Measurements from ENCODE around the gene FOXL2.
A peak's percentile ranks its signal among the peaks of the same experiment; 100 is the strongest.
"Not testable (repeated sequence)": the region's sequence is repeated elsewhere in the genome, so short reads cannot be mapped to it uniquely, and the experiment has no call there.

FOXL2 gene

DNA sequence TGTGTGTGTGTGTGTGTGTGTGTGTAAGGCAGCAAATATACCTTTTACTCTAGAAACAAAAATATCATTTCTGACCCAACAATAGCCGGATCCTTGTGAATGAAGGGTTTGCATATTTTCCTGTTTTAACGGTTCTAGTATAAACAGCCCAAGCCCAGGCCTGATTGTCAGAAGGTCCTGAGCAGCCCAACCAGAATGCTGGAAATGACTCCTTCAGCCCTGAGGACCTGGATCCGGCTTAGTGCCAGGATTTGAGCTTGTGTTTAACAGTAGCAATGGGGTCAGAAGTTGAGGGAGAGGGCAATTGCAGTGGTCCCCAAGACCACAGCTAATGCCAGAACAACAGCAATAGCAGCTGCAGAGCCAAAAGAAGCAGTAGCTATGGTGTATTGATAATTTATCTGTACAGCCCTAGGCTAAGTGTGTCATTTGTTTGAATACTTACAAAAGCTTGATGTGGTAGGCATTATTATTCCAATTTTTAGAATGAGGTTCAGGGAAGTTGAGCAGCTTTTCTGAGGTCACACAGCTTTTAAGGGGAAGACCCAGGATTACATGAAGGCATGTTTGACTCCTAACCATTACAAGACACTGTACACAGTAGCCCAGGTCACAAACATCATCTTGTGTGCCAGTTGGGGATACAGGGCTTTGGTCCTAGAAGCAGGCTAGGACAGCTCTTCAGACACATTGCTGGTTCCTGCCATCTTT, 12.8 kb downstream of the FOXL2 start:
- Histone ChIP-seq H3K27ac (ENCODE audit: poor library complexity, severe bottlenecking) (no peak overlapping the region), H3K36me3 (ENCODE audit: low read depth) (no peaks in the 10 kb centered on the region), H3K27me3 (ENCODE audit: insufficient read depth, poor library complexity, severe bottlenecking) (peaks cover 41% of the 10 kb centered on the region), H3K4me1 (ENCODE audit: insufficient read depth, poor library complexity, severe bottlenecking) (no peaks in the 10 kb centered on the region), H3K9me3 (ENCODE audit: severe bottlenecking) (no peaks in the 10 kb centered on the region), H3K4me3 (ENCODE audit: severe bottlenecking) (no peak overlapping the region)
- ATAC-seq (ENCODE audit: low read depth) (no peak), DNase-seq (ENCODE audit: low spot score) (no peak)
- TF ChIP-seq, protein P1, sequence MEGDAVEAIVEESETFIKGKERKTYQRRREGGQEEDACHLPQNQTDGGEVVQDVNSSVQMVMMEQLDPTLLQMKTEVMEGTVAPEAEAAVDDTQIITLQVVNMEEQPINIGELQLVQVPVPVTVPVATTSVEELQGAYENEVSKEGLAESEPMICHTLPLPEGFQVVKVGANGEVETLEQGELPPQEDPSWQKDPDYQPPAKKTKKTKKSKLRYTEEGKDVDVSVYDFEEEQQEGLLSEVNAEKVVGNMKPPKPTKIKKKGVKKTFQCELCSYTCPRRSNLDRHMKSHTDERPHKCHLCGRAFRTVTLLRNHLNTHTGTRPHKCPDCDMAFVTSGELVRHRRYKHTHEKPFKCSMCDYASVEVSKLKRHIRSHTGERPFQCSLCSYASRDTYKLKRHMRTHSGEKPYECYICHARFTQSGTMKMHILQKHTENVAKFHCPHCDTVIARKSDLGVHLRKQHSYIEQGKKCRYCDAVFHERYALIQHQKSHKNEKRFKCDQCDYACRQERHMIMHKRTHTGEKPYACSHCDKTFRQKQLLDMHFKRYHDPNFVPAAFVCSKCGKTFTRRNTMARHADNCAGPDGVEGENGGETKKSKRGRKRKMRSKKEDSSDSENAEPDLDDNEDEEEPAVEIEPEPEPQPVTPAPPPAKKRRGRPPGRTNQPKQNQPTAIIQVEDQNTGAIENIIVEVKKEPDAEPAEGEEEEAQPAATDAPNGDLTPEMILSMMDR (IDR thresholded peaks at IDR 0.05; ENCODE audit: poor library complexity, severe bottlenecking), result no peak

DNA sequence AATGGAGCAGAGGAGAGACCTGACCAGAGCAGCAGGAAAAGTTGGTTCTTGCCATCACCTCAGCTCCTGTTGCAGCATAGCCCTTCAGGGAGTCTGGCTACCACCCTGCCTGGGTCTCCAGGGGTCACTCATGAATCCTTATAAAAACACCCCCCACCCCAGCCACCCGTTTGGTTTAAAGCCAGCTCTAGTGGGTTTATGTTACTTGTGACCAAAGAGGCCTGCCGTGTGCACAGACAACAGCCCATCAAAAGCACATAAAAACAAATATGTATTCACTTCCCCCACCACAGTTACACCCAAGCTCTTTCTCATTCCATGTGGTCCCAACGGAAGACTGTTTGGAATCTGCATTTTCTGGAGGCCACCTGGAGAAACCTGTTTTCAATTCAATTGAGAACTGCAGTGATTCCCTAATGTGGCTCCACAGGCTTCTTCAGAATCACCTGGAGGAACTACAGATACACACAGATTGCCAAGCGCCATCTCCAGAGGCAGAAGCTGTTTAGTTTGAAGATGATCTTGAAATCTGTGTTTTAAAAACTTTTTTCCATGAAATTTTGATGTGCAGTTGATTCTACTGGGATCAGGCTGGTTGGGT, 13.8 kb downstream of the FOXL2 start:
- H3K4me3 ChIP-seq (ENCODE audit: severe bottlenecking), result no peak overlapping the region
- TF ChIP-seq, protein P1 (IDR thresholded peaks at IDR 0.05; ENCODE audit: poor library complexity, severe bottlenecking), result no peak
- no peak for ATAC-seq (ENCODE audit: low read depth)

DNA sequence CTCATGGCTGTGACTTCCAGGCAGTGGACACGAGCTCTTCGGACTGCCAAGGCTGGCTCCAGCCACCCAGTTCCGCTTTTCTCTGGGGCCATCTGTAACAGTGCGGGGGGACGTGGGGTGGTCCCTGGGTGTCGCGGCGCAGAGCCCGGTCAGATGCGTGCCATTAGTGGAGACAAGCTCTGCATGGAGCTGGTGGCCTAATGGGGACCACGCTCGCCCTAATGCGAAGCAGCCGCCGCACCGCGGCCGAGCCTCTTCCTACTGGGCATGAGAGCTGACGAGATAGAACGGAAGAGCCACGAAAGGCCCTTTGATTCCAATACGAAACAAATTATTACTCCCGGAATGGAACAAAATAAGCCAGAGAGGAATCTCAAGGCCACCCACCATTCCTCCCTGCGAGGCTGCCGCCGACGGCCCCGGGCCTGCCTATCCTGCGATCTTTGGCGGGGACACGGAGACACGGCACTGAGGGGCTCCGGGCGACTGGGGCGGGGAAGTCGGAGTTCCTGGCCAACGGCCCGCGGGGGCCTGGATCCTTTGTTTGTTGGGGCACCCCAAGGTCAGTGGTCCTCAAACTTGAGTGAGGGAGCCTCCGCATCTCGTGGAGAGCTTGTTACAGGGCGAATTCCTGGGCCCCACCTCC, 18.1 kb downstream of the FOXL2 start:
- H3K9me3 ChIP-seq (ENCODE audit: severe bottlenecking), result no peaks in the 10 kb centered on the region
- TF ChIP-seq, protein P1 (IDR thresholded peaks at IDR 0.05; ENCODE audit: poor library complexity, severe bottlenecking), result no peak
- no peaks in the 10 kb centered on the region for H3K27me3 ChIP-seq (ENCODE audit: insufficient read depth, poor library complexity, severe bottlenecking)
- ATAC-seq (ENCODE audit: low read depth) (no peak), DNase-seq (ENCODE audit: low spot score) (no peak)
- no peak overlapping the region for H3K27ac ChIP-seq (ENCODE audit: poor library complexity, severe bottlenecking)
- H3K4me1 ChIP-seq (ENCODE audit: insufficient read depth, poor library complexity, severe bottlenecking), result no peaks in the 10 kb centered on the region
- H3K4me3 ChIP-seq (ENCODE audit: severe bottlenecking), result no peak overlapping the region
- no peaks in the 10 kb centered on the region for H3K36me3 ChIP-seq (ENCODE audit: low read depth)

More for the DNA sequence above, 13.8 kb downstream of the FOXL2 start:
- DNase-seq (ENCODE audit: low spot score), result no peak
- Histone ChIP-seq H3K27ac (ENCODE audit: poor library complexity, severe bottlenecking) (no peak overlapping the region), H3K9me3 (ENCODE audit: severe bottlenecking) (no peaks in the 10 kb centered on the region), H3K27me3 (ENCODE audit: insufficient read depth, poor library complexity, severe bottlenecking) (peaks cover 32% of the 10 kb centered on the region), H3K36me3 (ENCODE audit: low read depth) (no peaks in the 10 kb centered on the region), H3K4me1 (ENCODE audit: insufficient read depth, poor library complexity, severe bottlenecking) (no peaks in the 10 kb centered on the region)

DNA sequence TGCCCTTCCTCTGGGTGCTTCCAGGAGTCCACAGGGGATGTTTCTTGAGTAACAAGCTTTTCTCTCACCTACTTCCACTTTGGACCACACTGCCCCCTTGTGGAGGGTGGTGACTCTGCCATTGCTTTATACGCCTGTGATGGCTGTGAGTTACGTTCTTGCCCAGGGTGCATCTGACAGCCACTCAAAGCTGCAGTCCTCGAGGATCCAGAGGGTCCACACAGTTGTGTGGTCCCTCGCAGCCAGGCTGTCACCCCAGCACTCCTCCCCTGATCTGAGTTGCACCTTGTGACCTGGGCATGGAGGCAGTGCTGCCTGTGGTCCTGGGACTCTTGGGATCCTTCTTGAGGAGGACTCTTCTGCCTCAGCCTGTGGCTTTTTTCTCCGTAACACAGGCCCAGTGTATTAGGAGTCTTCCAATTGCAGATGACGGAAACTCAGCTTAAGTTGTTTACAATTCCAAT, 23.4 kb downstream of the FOXL2 start:
- no peak overlapping the region for H3K4me3 ChIP-seq (ENCODE audit: severe bottlenecking)
- H3K36me3 ChIP-seq (ENCODE audit: low read depth), result no peaks in the 10 kb centered on the region
- DNase-seq (ENCODE audit: low spot score), result no peak
- no peaks in the 10 kb centered on the region for H3K27me3 ChIP-seq (ENCODE audit: insufficient read depth, poor library complexity, severe bottlenecking)
- TF ChIP-seq, protein P1 (IDR thresholded peaks at IDR 0.05; ENCODE audit: poor library complexity, severe bottlenecking), result peak; percentile 87
- H3K4me1 ChIP-seq (ENCODE audit: insufficient read depth, poor library complexity, severe bottlenecking), result peaks cover 11% of the 10 kb centered on the region
- H3K9me3 ChIP-seq (ENCODE audit: severe bottlenecking), result no peaks in the 10 kb centered on the region
- H3K27ac ChIP-seq (ENCODE audit: poor library complexity, severe bottlenecking), result no peak overlapping the region
- peak; percentile 60 for ATAC-seq (ENCODE audit: low read depth)

DNA sequence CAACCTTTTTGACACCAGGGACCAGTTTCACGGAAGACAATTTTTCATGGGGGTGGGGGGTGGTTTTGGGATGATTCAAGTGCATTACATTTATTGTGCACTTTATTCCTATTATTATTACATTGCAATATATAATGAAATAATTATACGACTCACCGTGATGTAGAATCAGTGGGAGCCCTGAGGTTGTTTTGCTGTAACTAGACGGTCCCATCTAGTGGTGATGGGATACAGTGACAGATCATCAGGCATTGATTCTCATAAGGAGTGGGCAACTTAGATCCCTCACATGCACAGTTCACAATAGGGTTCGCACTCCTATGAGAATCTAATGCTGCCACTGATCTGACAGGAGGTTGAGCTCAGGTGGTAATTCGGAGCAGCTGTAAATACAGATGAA, 24.5 kb downstream of the FOXL2 start:
- not testable (repeated sequence) for H3K9me3 ChIP-seq (ENCODE audit: severe bottlenecking); H3K36me3 ChIP-seq (ENCODE audit: low read depth); ATAC-seq (ENCODE audit: low read depth); H3K4me3 ChIP-seq (ENCODE audit: severe bottlenecking); H3K27me3 ChIP-seq (ENCODE audit: insufficient read depth, poor library complexity, severe bottlenecking); DNase-seq (ENCODE audit: low spot score)
- peak overlapping the region; percentile 76 for H3K27ac ChIP-seq (ENCODE audit: poor library complexity, severe bottlenecking)
- peaks cover 11% of the 10 kb centered on the region for H3K4me1 ChIP-seq (ENCODE audit: insufficient read depth, poor library complexity, severe bottlenecking)
